Endothelial cell of umbilical vein (primary cell): ENCODE measurements around the gene NKX6-2. TPM values are rescaled to one million over a fixed set of nuclear protein-coding genes. Genes with fewer than 3 reads are reported as not detected.

Experiments
- BruUV-seq: library from RNA; stranded (reverse); fragments of 400-500 nt; replicated peaks from 2 replicates; lab custom pipeline; 2021; lab: Mats Ljungman, UMichigan
- CTCF ChIA-PET: fragments of 300-600, 350-600 bp; sonication (Branson Sonifier 250); formaldehyde crosslinking; loops from one replicate; lab custom pipeline; 2021; ENCODE audit warnings: antibody characterized with exemption, inconsistent platforms; lab: Charles Lee
- POLR2A ChIA-PET: fragments of 300-600, 350-600 bp; sonication (Branson Sonifier 250); formaldehyde crosslinking; loops from one replicate; lab custom pipeline; 2021; ENCODE audit warnings: antibody characterized with exemption, inconsistent platforms; lab: Charles Lee
- DNase-seq: peaks from one replicate; pipeline ENCODE4 v3.0.0-alpha.2; 2011; ENCODE audit warnings: low read depth, low spot score
- FAIRE-seq: peaks from 2 replicates; lab custom pipeline; 2011; peaks lifted over from hg19 to GRCh38; lab: Jason Lieb, UNC
- H2AFZ ChIP-seq: 2 replicates; pipeline ENCODE4 v1.6.0; 2012; ENCODE audit warnings: low read depth, low read length, control low read depth, inconsistent platforms
- H3K27ac ChIP-seq: 2 replicates; pipeline ENCODE4 v1.5.1; 2011; ENCODE audit warnings: low read depth, mild to moderate bottlenecking, control low read depth, low read length, moderate library complexity; ENCODE audit not compliant: insufficient read depth
- H3K27me3 ChIP-seq, 2 experiments: 2 replicates each; pipeline versions ENCODE4 v1.6.0 to v1.6.1; 2011; ENCODE audit warnings: low read length in 2 of 2, mixed read lengths in 1 of 2; ENCODE audit not compliant: control insufficient read depth in 2 of 2, insufficient read depth in 2 of 2
- H3K36me3 ChIP-seq, 2 experiments: 2 replicates in 1 of 2; 3 replicates in 1 of 2; pipeline ENCODE4 v1.5.1; 2011; ENCODE audit warnings: low read length in 2 of 2, mild to moderate bottlenecking in 1 of 2, moderate library complexity in 1 of 2; ENCODE audit not compliant: control insufficient read depth in 2 of 2, insufficient read depth in 2 of 2; ENCODE audit errors: extremely low read depth in 1 of 2
- H3K4me1 ChIP-seq: 3 replicates; pipeline ENCODE4 v1.5.1; 2011; ENCODE audit warnings: mild to moderate bottlenecking, low read length; ENCODE audit not compliant: control insufficient read depth, insufficient read depth; ENCODE audit errors: extremely low read depth
- H3K4me2 ChIP-seq: 2 replicates; pipeline ENCODE4 v1.6.1; 2011; ENCODE audit warnings: low read length, control low read depth, mixed read lengths; ENCODE audit not compliant: insufficient read depth
- H3K4me3 ChIP-seq, 3 experiments: fragments of 200-600 bp in 1 of 3; sonication (generic), shearing (Covaris generic) in 1 of 3; replicated peaks in 1 of 3; 2 replicates each; pipeline ENCODE4 v1.5.1; 2011 to 2016; ENCODE audit warnings: control low read depth in 3 of 3, low read length in 3 of 3, mild to moderate bottlenecking in 2 of 3, inconsistent platforms in 1 of 3, low read depth in 1 of 3, moderate library complexity in 1 of 3; ENCODE audit not compliant: insufficient read depth in 1 of 3
- H3K79me2 ChIP-seq: 2 replicates; pipeline ENCODE4 v1.6.0; 2012; ENCODE audit warnings: low read length, inconsistent platforms; ENCODE audit not compliant: control insufficient read depth, insufficient read depth
- H3K9ac ChIP-seq: replicated peaks from 2 replicates; pipeline ENCODE3; 2011; ENCODE audit warnings: low read length, control low read depth; ENCODE audit not compliant: insufficient read depth; ENCODE audit errors: extremely low read depth
- H3K9me1 ChIP-seq: replicated peaks from 3 replicates; pipeline ENCODE4 v1.6.0; 2011; ENCODE audit warnings: mild to moderate bottlenecking, low read length; ENCODE audit not compliant: control insufficient read depth, insufficient read depth; ENCODE audit errors: extremely low read depth
- H3K9me3 ChIP-seq: replicated peaks from 2 replicates; pipeline ENCODE4 v1.5.1; 2012; ENCODE audit warnings: low read length, inconsistent platforms; ENCODE audit not compliant: control insufficient read depth, insufficient read depth
- H4K20me1 ChIP-seq: replicated peaks from 2 replicates; pipeline ENCODE3; 2011; ENCODE audit warnings: mild to moderate bottlenecking, low read length; ENCODE audit not compliant: control insufficient read depth, insufficient read depth; ENCODE audit errors: extremely low read depth
- EZH2 ChIP-seq: IDR thresholded peaks from 2 replicates; pipeline ENCODE4 v1.6.1; 2012; ENCODE audit warnings: borderline replicate concordance, low read depth, mild to moderate bottlenecking, moderate library complexity, low read length, inconsistent platforms; ENCODE audit not compliant: severe bottlenecking
- JUN ChIP-seq: IDR thresholded peaks from 2 replicates; pipeline ENCODE4 v1.6.1; 2011; ENCODE audit warnings: borderline replicate concordance, low read depth; ENCODE audit not compliant: insufficient read length, insufficient read depth
- MYC ChIP-seq: IDR thresholded peaks from one replicate; pipeline ENCODE4 v1.6.1; 2011; ENCODE audit warnings: mild to moderate bottlenecking, low read depth, low read length
- POLR2A ChIP-seq: IDR thresholded peaks from 2 replicates; pipeline ENCODE4 v1.6.1; 2012; ENCODE audit warnings: low read depth, mild to moderate bottlenecking, control low read depth, low read length
- POLR2AphosphoS5 ChIP-seq: IDR thresholded peaks from 2 replicates; pipeline ENCODE4 v1.6.1; 2012; ENCODE audit warnings: low read depth, mild to moderate bottlenecking, control low read depth, low read length, moderate library complexity; ENCODE audit not compliant: insufficient read depth
- dilution Hi-C: fragments of 300-500 bp; cut with MboI; formaldehyde crosslinking; loops from one replicate; pipeline ENCODE4 v1.15.0; 2019; ENCODE audit warnings: low sequenced_read_pairs; ENCODE audit not compliant: extremely low pct_ligation_motif_present
- intact Hi-C: fragments of 100-400 bp; cut with micrococcal nuclease; formaldehyde crosslinking; loops from one replicate; pipeline ENCODE4 v1.10.0; 2022
- polyA plus RNA-seq, 4 experiments: library from polyadenylated mRNA; depleted of rRNA in 3 of 4; stranded (reverse) in 3 of 4; unstranded in 1 of 4; fragments of >200 nt; gene quantifications; 2 replicates each; pipeline versions ENCODE4 v1.2.1 to v1.2.3, GENCODE V29; 2011 to 2012; ENCODE audit warnings: missing spikeins in 1 of 4
- total RNA-seq: library from RNA; stranded (reverse); gene quantifications from 2 replicates; pipeline ENCODE4 v1.2.3, GENCODE V29; 2021
- TF ChIP-seq, protein P1 (sequence below), 2 donors: IDR thresholded peaks; 1 replicate in 1 of 2; 2 replicates in 1 of 2; pipeline ENCODE4 v1.5.1; 2011; ENCODE audit warnings: low read length in 2 of 2, mild to moderate bottlenecking in 2 of 2, moderate library complexity in 2 of 2, control low read depth in 1 of 2, inconsistent platforms in 1 of 2, low read depth in 1 of 2; ENCODE audit not compliant: insufficient read depth in 1 of 2; ENCODE audit errors: extremely low read depth in 1 of 2

Gene NKX6-2
- total and polyA plus RNA-seq, 2 donors (not counting 3 experiments of a cell fraction or from before 2014, with no cell fraction given), result not detected

DNA sequence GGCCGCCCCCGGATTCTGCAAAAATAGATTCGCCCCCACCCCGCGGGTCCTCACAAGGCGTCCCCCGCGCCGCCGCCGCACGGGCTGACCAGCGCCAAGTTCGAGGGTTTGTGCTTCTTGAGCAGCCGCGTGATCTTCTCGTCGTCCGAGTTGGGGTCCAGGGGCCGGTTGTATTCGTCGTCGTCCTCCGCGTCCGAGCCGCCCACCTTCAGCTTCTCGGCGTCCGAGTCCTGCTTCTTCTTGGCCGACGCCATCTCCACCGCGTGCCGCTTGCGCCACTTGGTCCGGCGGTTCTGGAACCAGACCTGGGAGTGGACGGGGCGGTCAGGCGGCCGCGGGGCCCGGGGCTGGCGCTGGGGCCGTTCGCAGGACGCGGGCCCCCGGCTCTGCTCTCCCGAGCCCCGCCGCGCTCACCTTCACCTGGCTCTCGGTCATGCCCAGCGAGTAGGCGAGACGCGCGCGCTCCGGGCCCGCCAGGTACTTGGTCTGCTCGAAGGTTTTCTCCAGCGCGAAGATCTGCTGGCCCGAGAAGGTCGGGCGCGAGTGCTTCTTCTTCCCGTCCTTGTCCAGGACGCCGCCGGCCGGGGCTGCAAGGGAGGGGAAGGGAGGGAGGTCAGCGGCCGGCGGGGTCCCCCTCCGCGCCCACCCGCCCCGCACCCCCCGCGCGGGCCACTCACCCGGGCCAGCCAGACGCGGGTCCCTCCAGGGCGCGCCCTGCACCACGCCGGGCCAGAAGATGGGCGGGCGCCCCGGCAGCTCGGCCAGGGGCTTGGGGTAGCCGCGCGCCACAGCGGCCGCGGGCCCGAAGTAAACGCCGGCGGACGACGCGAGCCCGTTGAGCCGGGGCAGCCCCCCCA is 853 bp downstream of the NKX6-2 start:
- Histone ChIP-seq H2AFZ (no peak overlapping the region), H3K9ac (no peak overlapping the region), H3K4me1 (no peaks in the 10 kb centered on the region), H3K9me3 (no peaks in the 10 kb centered on the region), H3K27ac (no peak overlapping the region), H3K4me3 (no peak overlapping the region), H3K9me1 (no peaks in the 10 kb centered on the region), H3K4me2 (no peak overlapping the region), H3K79me2 (no peaks in the 10 kb centered on the region), H3K27me3 (peaks cover 37 to 55% of the 10 kb centered on the region in 2 experiments), H3K36me3 (no peaks in the 10 kb centered on the region), H4K20me1 (no peaks in the 10 kb centered on the region)
- ChIA-PET CTCF (no interaction called here), POLR2A (no interaction called here)
- dilution Hi-C loops (no loop called here), intact Hi-C loops (loop anchor here (1.0 to 5.0 kb wide), 2 partner anchors 118 to 131 kb away; no protein-coding TSS in a partner anchor)
- DNase-seq (no peak), FAIRE-seq (no peak)
- TF ChIP-seq JUN, result no peak
- no peak for TF ChIP-seq MYC
- no peak for TF ChIP-seq POLR2AphosphoS5
- TF ChIP-seq POLR2A, result no peak
- peak; percentile 99 for TF ChIP-seq EZH2
- TF ChIP-seq, protein P1, sequence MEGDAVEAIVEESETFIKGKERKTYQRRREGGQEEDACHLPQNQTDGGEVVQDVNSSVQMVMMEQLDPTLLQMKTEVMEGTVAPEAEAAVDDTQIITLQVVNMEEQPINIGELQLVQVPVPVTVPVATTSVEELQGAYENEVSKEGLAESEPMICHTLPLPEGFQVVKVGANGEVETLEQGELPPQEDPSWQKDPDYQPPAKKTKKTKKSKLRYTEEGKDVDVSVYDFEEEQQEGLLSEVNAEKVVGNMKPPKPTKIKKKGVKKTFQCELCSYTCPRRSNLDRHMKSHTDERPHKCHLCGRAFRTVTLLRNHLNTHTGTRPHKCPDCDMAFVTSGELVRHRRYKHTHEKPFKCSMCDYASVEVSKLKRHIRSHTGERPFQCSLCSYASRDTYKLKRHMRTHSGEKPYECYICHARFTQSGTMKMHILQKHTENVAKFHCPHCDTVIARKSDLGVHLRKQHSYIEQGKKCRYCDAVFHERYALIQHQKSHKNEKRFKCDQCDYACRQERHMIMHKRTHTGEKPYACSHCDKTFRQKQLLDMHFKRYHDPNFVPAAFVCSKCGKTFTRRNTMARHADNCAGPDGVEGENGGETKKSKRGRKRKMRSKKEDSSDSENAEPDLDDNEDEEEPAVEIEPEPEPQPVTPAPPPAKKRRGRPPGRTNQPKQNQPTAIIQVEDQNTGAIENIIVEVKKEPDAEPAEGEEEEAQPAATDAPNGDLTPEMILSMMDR (IDR thresholded peaks at IDR 0.05; ENCODE audit: extremely low read depth in 1 of 2, insufficient read depth in 1 of 2, low read depth in 1 of 2, low read length in 2 of 2), result no peak
- no TSS peak for BruUV-seq
